ENCODE results near the gene OTOF. TPM values are rescaled to one million over a fixed set of nuclear protein-coding genes. Genes with fewer than 3 reads are reported as not detected.

The OTOF gene
- total and polyA plus RNA-seq, 2 donors (not counting 1 experiment from before 2014, with no cell fraction given) = not detected

GRCh38 chr2:26521913-26522180 is 43.9 kb upstream of the OTOF start:
- Histone ChIP-seq H3K9ac (ENCODE audit: insufficient read depth, low read length) (no peak overlapping the region), H3K4me3 (replicated peaks in 1 of 4; ENCODE audit: control extremely low read depth in 1 of 4, insufficient read depth in 1 of 4, low read depth in 3 of 4, low read length in 4 of 4) (no peak overlapping the region), H3K4me2 (ENCODE audit: extremely low read depth, insufficient read depth, low read length) (no peak overlapping the region), H3K9me3 (ENCODE audit: control insufficient read depth, insufficient read depth, low read depth, low read length) (no peaks in the 10 kb centered on the region), H3K4me1 (ENCODE audit: control insufficient read depth, extremely low read depth, insufficient read depth, low read length) (no peaks in the 10 kb centered on the region), H4K20me1 (ENCODE audit: control insufficient read depth, extremely low read depth, insufficient read depth, low read length) (no peaks in the 10 kb centered on the region), H3K79me2 (ENCODE audit: control insufficient read depth, insufficient read depth, low read length) (no peaks in the 10 kb centered on the region), H3K27me3 (ENCODE audit: control insufficient read depth, insufficient read depth, low read length) (peaks cover 19% of the 10 kb centered on the region), H3K36me3 (ENCODE audit: control insufficient read depth, insufficient read depth, low read length) (no peaks in the 10 kb centered on the region), H2AFZ (ENCODE audit: low read length) (no peak overlapping the region), H3K27ac (ENCODE audit: insufficient read depth, low read length) (no peak overlapping the region)
- no peak for DNase-seq (ENCODE audit: low read depth in 2 of 2)
- TF ChIP-seq CTCF (conservative IDR thresholded peaks at IDR 0.05 in 1 of 2, IDR thresholded peaks at IDR 0.05 in 1 of 2; ENCODE audit: low read depth in 1 of 2, low read length in 2 of 2) = no peak

GRCh38 chr2:26521054-26521912 is 43.4 kb upstream of the OTOF start:
- DNase-seq (ENCODE audit: low read depth in 2 of 2) = peak in 1 of 2 donors; percentile 5
- H3K36me3 ChIP-seq (ENCODE audit: control insufficient read depth, insufficient read depth, low read length) = no peaks in the 10 kb centered on the region
- no peak overlapping the region for H3K9ac ChIP-seq (ENCODE audit: insufficient read depth, low read length)
- H3K27me3 ChIP-seq (ENCODE audit: control insufficient read depth, insufficient read depth, low read length) = peaks cover 19% of the 10 kb centered on the region
- no peak overlapping the region for H3K4me3 ChIP-seq (replicated peaks in 1 of 4; ENCODE audit: control extremely low read depth in 1 of 4, insufficient read depth in 1 of 4, low read depth in 3 of 4, low read length in 4 of 4)
- no peak overlapping the region for H2AFZ ChIP-seq (ENCODE audit: low read length)
- no peaks in the 10 kb centered on the region for H3K4me1 ChIP-seq (ENCODE audit: control insufficient read depth, extremely low read depth, insufficient read depth, low read length)
- TF ChIP-seq CTCF (conservative IDR thresholded peaks at IDR 0.05 in 1 of 2, IDR thresholded peaks at IDR 0.05 in 1 of 2; ENCODE audit: low read depth in 1 of 2, low read length in 2 of 2) (peak in 1 of 2 donors; percentile 22), EZH2 (IDR thresholded peaks at IDR 0.05; ENCODE audit: low read length, missing control alignments) (no peak)
- H3K4me2 ChIP-seq (ENCODE audit: extremely low read depth, insufficient read depth, low read length) = no peak overlapping the region
- no peaks in the 10 kb centered on the region for H3K9me3 ChIP-seq (ENCODE audit: control insufficient read depth, insufficient read depth, low read depth, low read length)
- H4K20me1 ChIP-seq (ENCODE audit: control insufficient read depth, extremely low read depth, insufficient read depth, low read length) = no peaks in the 10 kb centered on the region
- no peaks in the 10 kb centered on the region for H3K79me2 ChIP-seq (ENCODE audit: control insufficient read depth, insufficient read depth, low read length)
- H3K27ac ChIP-seq (ENCODE audit: insufficient read depth, low read length) = no peak overlapping the region

- Histone ChIP-seq H4K20me1 (ENCODE audit: control insufficient read depth, extremely low read depth, insufficient read depth, low read length) (no peaks in the 10 kb centered on the region), H3K4me2 (ENCODE audit: extremely low read depth, insufficient read depth, low read length) (no peak overlapping the region), H3K4me1 (ENCODE audit: control insufficient read depth, extremely low read depth, insufficient read depth, low read length) (no peaks in the 10 kb centered on the region), H2AFZ (ENCODE audit: low read length) (no peak overlapping the region), H3K9ac (ENCODE audit: insufficient read depth, low read length) (no peak overlapping the region), H3K9me3 (ENCODE audit: control insufficient read depth, insufficient read depth, low read depth, low read length) (no peaks in the 10 kb centered on the region), H3K4me3 (replicated peaks in 1 of 4; ENCODE audit: control extremely low read depth in 1 of 4, insufficient read depth in 1 of 4, low read depth in 3 of 4, low read length in 4 of 4) (no peak overlapping the region), H3K27ac (ENCODE audit: insufficient read depth, low read length) (no peak overlapping the region), H3K79me2 (ENCODE audit: control insufficient read depth, insufficient read depth, low read length) (no peaks in the 10 kb centered on the region), H3K27me3 (ENCODE audit: control insufficient read depth, insufficient read depth, low read length) (peaks cover 19% of the 10 kb centered on the region), H3K36me3 (ENCODE audit: control insufficient read depth, insufficient read depth, low read length) (no peaks in the 10 kb centered on the region)
- TF ChIP-seq EZH2 (IDR thresholded peaks at IDR 0.05; ENCODE audit: low read length, missing control alignments) = no peak
- no peak for DNase-seq (ENCODE audit: low read depth in 2 of 2)
Measured at GRCh38 chr2:26520148-26520449, 42.2 kb upstream of the OTOF start.
